ENCODE measurements around the gene ERBIN. TPM values are rescaled to one million over a fixed set of nuclear protein-coding genes. Genes with fewer than 3 reads are reported as not detected.

The ERBIN gene
- total RNA-seq, 1 donor from 2014 or later: 67.0 TPM

DNA sequence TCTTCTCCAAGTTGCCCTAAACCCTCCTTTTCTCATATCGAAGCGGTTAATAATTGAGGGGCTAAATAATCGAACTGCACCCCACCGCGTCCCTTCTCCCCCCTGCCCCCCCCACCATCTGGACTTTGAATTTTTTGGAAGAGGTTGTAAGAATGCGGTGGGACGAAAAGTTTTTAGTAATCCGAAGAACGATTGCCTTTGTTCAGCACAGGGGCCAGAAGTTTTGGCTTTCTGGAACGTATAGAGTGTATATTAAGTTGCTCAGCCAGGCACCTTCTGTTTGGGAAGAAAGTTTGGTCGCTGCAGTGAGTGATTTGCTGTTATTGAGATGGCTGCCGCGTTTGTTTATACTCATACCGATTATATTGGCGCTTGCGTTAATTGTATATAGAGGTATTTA lies 518 bp downstream of the ERBIN start:
- H3K9me3 ChIP-seq: no peaks in the 10 kb centered on the region
- DNase-seq (no peak), ATAC-seq (no peak)
- H3K27me3 ChIP-seq: no peaks in the 10 kb centered on the region
- peak overlapping the region; percentile 79 for H3K4me3 ChIP-seq
- TF ChIP-seq, protein P1, sequence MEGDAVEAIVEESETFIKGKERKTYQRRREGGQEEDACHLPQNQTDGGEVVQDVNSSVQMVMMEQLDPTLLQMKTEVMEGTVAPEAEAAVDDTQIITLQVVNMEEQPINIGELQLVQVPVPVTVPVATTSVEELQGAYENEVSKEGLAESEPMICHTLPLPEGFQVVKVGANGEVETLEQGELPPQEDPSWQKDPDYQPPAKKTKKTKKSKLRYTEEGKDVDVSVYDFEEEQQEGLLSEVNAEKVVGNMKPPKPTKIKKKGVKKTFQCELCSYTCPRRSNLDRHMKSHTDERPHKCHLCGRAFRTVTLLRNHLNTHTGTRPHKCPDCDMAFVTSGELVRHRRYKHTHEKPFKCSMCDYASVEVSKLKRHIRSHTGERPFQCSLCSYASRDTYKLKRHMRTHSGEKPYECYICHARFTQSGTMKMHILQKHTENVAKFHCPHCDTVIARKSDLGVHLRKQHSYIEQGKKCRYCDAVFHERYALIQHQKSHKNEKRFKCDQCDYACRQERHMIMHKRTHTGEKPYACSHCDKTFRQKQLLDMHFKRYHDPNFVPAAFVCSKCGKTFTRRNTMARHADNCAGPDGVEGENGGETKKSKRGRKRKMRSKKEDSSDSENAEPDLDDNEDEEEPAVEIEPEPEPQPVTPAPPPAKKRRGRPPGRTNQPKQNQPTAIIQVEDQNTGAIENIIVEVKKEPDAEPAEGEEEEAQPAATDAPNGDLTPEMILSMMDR (IDR thresholded peaks at IDR 0.05): no peak
- H3K4me1 ChIP-seq: peaks cover 23% of the 10 kb centered on the region
- H3K36me3 ChIP-seq: no peaks in the 10 kb centered on the region
- H3K27ac ChIP-seq: peak overlapping the region; percentile 99
- intact Hi-C loops (cut with DNase I): no loop called here

DNA sequence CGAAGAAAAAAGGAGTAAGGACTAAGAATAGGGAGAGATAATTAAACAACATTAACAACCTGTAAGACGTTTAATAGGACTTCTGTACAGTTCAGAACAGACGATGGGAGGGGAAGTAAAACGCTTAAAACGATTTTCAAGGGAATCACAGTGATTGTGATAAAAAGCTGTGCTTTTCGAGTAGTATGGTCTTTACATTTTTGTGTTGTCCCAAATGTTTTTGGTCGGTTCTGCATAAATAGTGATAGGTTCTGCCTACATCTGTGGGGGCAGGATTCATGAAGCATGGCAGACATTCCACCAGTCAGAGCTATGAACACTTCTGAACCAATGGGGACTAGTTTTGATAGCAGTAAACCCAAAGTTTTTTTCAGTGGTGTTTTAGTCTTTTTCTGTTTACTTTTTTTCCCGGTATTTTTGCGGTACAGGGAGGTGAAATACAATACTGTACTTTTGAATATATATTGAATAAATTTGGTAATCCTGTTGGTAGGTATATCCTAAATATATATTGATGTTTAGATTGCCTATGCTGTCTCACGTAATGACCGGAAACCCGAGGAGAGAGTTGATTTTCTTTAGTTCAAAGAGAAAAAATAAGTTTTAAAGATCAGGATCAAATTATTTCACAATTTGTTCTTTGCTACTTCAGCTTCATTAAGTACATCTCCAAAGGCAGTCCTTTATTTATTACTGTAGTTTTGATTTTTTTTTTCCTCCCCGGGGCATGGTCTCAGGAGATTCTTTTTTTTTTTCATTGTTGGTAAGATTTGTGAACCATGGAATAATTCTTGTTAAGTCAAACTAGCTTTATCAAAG lies 1.3 kb downstream of the ERBIN start:
- ATAC-seq (no peak), DNase-seq (no peak)
- H3K4me1 ChIP-seq: peaks cover 23% of the 10 kb centered on the region
- no peaks in the 10 kb centered on the region for H3K36me3 ChIP-seq
- peak overlapping the region; percentile 99 for H3K27ac ChIP-seq
- H3K27me3 ChIP-seq: no peaks in the 10 kb centered on the region
- no peaks in the 10 kb centered on the region for H3K9me3 ChIP-seq
- peak overlapping the region; percentile 79 for H3K4me3 ChIP-seq
- TF ChIP-seq, protein P1 (IDR thresholded peaks at IDR 0.05): no peak
- intact Hi-C loops (cut with DNase I): no loop called here

DNA sequence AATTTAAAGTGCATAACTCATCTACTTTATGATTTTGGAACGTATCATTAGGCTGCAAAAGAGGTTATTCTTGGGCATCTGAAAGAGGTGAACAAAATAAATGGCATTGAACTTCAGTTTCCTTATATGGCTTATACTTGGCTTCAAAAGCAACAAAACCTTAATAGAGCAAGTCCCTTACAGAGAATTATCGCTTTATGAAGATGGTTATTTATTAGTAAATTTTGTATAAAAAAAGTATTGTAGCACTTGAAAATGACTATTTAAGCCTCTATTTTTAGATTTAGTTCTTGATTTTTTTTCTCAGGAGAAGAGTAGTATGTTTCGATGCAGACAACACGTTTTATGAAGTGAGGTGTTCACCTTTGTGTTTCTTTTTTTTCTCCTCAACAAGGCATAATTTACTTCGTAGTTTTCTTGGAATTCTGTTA lies 2.0 kb downstream of the ERBIN start:
- ATAC-seq (no peak), DNase-seq (no peak)
- Histone ChIP-seq H3K9me3 (no peaks in the 10 kb centered on the region), H3K4me3 (peak overlapping the region; percentile 79), H3K27ac (no peak overlapping the region), H3K4me1 (peaks cover 23% of the 10 kb centered on the region), H3K27me3 (no peaks in the 10 kb centered on the region), H3K36me3 (no peaks in the 10 kb centered on the region)
- TF ChIP-seq, protein P1 (IDR thresholded peaks at IDR 0.05): no peak
- intact Hi-C loops (cut with DNase I): no loop called here

DNA sequence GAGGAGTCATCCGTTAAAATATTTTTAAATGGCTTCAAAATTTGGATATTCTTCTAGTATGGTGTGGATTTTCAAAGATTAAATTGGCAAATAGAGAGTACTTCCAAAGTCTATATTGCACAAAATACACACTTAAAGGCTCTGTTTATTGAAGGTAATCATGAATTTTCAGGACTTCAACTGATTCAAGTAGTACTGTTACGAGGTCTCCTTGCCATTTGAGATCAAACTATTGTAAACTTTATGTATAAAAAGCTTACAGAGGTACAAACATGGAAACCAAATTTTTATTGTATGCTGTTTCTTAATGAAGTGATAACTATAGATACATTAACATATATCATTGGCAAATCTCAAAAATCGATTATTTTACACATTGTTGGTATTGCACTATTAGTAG lies 2.5 kb downstream of the ERBIN start:
- Histone ChIP-seq H3K36me3 (no peaks in the 10 kb centered on the region), H3K9me3 (no peaks in the 10 kb centered on the region), H3K4me1 (peaks cover 23% of the 10 kb centered on the region), H3K27me3 (no peaks in the 10 kb centered on the region), H3K4me3 (peak overlapping the region; percentile 79), H3K27ac (no peak overlapping the region)
- TF ChIP-seq, protein P1 (IDR thresholded peaks at IDR 0.05): no peak
- DNase-seq: no peak
- ATAC-seq: no peak
- intact Hi-C loops (cut with DNase I): no loop called here

DNA sequence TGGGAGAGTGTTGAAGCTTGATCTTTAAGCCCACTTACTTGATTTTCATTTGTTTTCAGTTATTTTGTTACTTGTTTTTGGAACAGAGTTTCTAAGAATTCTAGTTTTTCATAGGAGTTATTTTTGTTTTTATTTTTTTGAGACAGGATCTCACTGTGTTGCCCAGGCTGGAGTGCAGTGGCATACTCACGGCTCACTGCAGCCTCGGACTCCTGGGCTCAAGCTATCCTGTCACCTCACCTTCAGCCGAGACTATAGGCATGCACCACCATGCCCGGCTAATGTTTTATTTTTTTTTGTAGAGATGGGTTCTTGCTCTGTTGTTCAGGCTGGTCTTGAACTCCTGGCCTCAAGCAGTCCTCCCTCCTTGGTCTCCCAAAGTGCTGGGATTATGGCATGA lies 6.3 kb downstream of the ERBIN start:
- ATAC-seq: no peak
- intact Hi-C loops (cut with DNase I): no loop called here
- Histone ChIP-seq H3K4me1 (peaks cover 43% of the 10 kb centered on the region), H3K4me3 (no peak overlapping the region), H3K36me3 (no peaks in the 10 kb centered on the region), H3K9me3 (no peaks in the 10 kb centered on the region), H3K27ac (no peak overlapping the region), H3K27me3 (no peaks in the 10 kb centered on the region)
- DNase-seq: no peak
- TF ChIP-seq, protein P1 (IDR thresholded peaks at IDR 0.05): no peak

Measured in upper lobe of right lung (tissue), 1 donor.